ENCODE data around the gene TRIM33.

The TRIM33 gene

GRCh38 chr1:114550336-114550735 lies 39.3 kb upstream of the TRIM33 start:
- Mint-ChIP-seq H3K27ac (no peak overlapping the region), H3K36me3 (ENCODE audit: low read depth) (no peaks in the 10 kb centered on the region), H3K4me3 (no peak overlapping the region), H3K9me3 (no peaks in the 10 kb centered on the region), H3K27me3 (ENCODE audit: low read depth) (no peaks in the 10 kb centered on the region), H3K4me1 (no peaks in the 10 kb centered on the region)
- TF ChIP-seq CTCF (IDR thresholded peaks at IDR 0.05; ENCODE audit: unreplicated experiment in 3 of 3) = no peak

DNA sequence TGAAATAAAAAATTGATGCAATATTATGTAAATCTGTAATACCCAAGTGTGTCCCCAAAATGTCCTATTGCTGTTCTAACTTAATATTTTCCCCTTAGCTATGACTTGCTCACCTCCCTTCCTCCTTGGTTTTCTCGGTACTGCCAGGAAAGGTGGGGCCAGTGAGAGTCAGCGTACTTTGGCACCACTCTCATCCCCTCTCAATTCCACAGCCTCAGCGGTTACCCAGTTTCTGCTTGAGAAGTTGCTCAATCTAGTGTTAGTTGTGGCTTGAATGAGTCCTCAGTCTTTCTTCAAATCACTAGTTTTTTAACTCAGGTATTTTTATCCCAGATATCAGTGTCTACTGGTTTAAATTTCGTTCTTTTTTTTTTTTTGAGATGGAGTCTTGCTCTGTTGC lies 38.1 kb upstream of the TRIM33 start:
- TF ChIP-seq CTCF (IDR thresholded peaks at IDR 0.05; ENCODE audit: unreplicated experiment in 3 of 3) = no peak
- Mint-ChIP-seq H3K4me1 (no peaks in the 10 kb centered on the region), H3K9me3 (no peaks in the 10 kb centered on the region), H3K4me3 (no peak overlapping the region), H3K27me3 (ENCODE audit: low read depth) (no peaks in the 10 kb centered on the region), H3K36me3 (ENCODE audit: low read depth) (no peaks in the 10 kb centered on the region), H3K27ac (no peak overlapping the region)

GRCh38 chr1:114547076-114547475 lies 36.1 kb upstream of the TRIM33 start:
- TF ChIP-seq CTCF (IDR thresholded peaks at IDR 0.05; ENCODE audit: unreplicated experiment in 3 of 3) = no peak
- no peaks in the 10 kb centered on the region for H3K9me3 Mint-ChIP-seq
- H3K27me3 Mint-ChIP-seq (ENCODE audit: low read depth) = no peaks in the 10 kb centered on the region
- no peaks in the 10 kb centered on the region for H3K36me3 Mint-ChIP-seq (ENCODE audit: low read depth)
- no peak overlapping the region for H3K4me3 Mint-ChIP-seq
- H3K4me1 Mint-ChIP-seq = no peaks in the 10 kb centered on the region
- no peak overlapping the region for H3K27ac Mint-ChIP-seq

DNA sequence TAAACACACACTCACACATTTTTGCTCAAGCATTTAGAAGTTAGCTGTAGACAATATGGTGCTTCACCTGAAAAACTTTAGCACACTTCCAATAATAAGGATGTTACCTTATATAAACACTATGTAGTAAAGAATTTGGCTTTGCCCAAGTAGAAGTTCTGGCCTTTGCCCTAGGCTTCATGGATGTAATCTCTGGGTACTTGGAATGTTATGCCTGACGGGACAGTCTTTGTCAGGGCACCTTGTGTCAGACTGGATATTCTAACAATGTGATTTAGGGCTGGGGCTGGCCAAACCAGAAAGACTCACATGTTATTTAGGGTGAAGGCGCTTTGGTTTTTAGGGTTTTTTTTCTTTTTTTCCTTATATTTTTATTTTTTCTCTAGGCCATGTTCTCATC lies 34.8 kb upstream of the TRIM33 start:
- Mint-ChIP-seq H3K4me3 (no peak overlapping the region), H3K9me3 (no peaks in the 10 kb centered on the region), H3K27ac (no peak overlapping the region), H3K36me3 (ENCODE audit: low read depth) (no peaks in the 10 kb centered on the region), H3K27me3 (ENCODE audit: low read depth) (no peaks in the 10 kb centered on the region), H3K4me1 (no peaks in the 10 kb centered on the region)
- TF ChIP-seq CTCF (IDR thresholded peaks at IDR 0.05; ENCODE audit: unreplicated experiment in 3 of 3) = no peak

GRCh38 chr1:114545315-114545714 lies 34.3 kb upstream of the TRIM33 start:
- TF ChIP-seq CTCF (IDR thresholded peaks at IDR 0.05; ENCODE audit: unreplicated experiment in 3 of 3) = no peak
- Mint-ChIP-seq H3K27me3 (ENCODE audit: low read depth) (no peaks in the 10 kb centered on the region), H3K4me1 (no peaks in the 10 kb centered on the region), H3K9me3 (no peaks in the 10 kb centered on the region), H3K36me3 (ENCODE audit: low read depth) (no peaks in the 10 kb centered on the region), H3K27ac (no peak overlapping the region), H3K4me3 (no peak overlapping the region)

DNA sequence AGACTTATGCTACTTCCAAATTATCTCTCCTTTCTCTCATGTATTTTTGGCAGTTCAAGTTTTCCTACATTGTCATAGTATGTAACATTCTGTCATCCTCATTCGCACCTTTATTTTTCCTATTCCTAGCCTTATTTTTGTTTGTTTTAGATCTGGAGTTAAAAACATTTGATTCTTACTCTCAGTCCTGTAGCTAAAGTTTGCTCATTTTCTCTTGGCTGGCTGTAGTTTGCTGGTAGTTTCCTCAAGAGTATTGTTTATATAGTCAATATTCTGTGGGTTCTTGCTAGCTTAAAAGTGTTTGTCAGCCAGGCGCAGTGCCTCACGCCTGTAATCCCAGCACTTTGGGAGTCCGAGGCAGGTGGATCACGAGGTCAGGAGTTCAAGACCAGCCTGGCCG lies 29.8 kb upstream of the TRIM33 start:
- Mint-ChIP-seq H3K9me3 (no peaks in the 10 kb centered on the region), H3K4me3 (no peak overlapping the region), H3K4me1 (no peaks in the 10 kb centered on the region), H3K27ac (no peak overlapping the region), H3K27me3 (ENCODE audit: low read depth) (no peaks in the 10 kb centered on the region), H3K36me3 (ENCODE audit: low read depth) (no peaks in the 10 kb centered on the region)
- no peak for TF ChIP-seq CTCF (IDR thresholded peaks at IDR 0.05; ENCODE audit: unreplicated experiment in 3 of 3)
